Ascending aorta (tissue), 2 donors: Measurements from ENCODE around the gene EXOC4. TPM values are rescaled to one million over a fixed set of nuclear protein-coding genes. Genes with fewer than 3 reads are reported as not detected.

Source experiments
- DNase-seq, 2 donors: peaks; one replicate each; pipeline ENCODE4 v3.0.0-alpha.2; 2019; ENCODE audit warnings: low spot score in 2 of 2
- H3K27ac ChIP-seq, 2 donors: fragments of 200-600 bp; sonication (generic); one replicate each; pipeline ENCODE4 v1.5.1; 2016 to 2017; ENCODE audit warnings: mild to moderate bottlenecking in 1 of 2
- H3K27me3 ChIP-seq: fragments of 200-600 bp; sonication (generic); one replicate; pipeline ENCODE4 v1.5.1; 2017
- H3K36me3 ChIP-seq, 2 donors: fragments of 200-600 bp; sonication (generic); one replicate each; pipeline ENCODE4 v1.5.1; 2016
- H3K4me1 ChIP-seq, 2 donors: fragments of 200-600 bp; sonication (generic); one replicate each; pipeline ENCODE4 v1.5.1; 2016 to 2017; ENCODE audit warnings: mild to moderate bottlenecking in 1 of 2
- H3K4me3 ChIP-seq, 2 donors: fragments of 200-600 bp; sonication (generic); one replicate each; pipeline ENCODE4 v1.5.1; 2016 to 2017; ENCODE audit warnings: mild to moderate bottlenecking in 1 of 2
- H3K9me3 ChIP-seq, 2 donors: fragments of 200-600 bp; sonication (generic); one replicate each; pipeline ENCODE4 v1.5.1; 2016
- intact Hi-C: fragments of 100-400 bp; cut with DNase I; formaldehyde crosslinking; loops from one replicate; pipeline ENCODE4 v1.15.1; 2023
- total RNA-seq: library from RNA; depleted of rRNA; stranded (reverse); fragments of >200 nt; gene quantifications from one replicate; pipeline ENCODE4 v1.1.0, GENCODE V29; 2016
- TF ChIP-seq, protein P1 (sequence below), 3 experiments: fragments of 200-600 bp in 2 of 3; fragments of 450-650 bp in 1 of 3; sonication (generic) in 2 of 3; IDR thresholded peaks; one replicate each; pipeline ENCODE4 v1.5.1; 2016 to 2019; ENCODE audit warnings: antibody characterized with exemption in 3 of 3, mild to moderate bottlenecking in 1 of 3, moderate library complexity in 1 of 3

The EXOC4 gene
- total RNA-seq, 1 donor from 2014 or later: 27.1 TPM

DNA sequence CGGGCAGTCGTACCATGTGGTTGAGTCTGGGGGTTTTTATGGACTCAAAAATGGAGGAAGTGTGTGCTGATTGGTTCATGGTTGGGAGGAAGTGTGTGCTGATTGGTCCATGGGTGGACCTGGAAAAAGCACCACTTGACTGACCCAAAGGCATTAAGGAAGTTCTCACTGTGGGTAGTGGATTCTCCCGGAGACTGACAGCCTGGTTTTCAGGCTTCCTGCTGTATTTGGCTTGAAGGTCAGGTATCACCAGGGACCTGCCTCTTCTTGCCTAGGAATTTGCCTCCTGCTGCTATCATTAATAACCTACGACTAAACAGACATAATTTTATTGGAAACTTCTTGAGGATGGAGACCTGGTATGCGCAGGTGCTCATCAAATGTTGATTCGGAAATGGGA lies 605.4 kb downstream of the EXOC4 start:
- TF ChIP-seq, protein P1, sequence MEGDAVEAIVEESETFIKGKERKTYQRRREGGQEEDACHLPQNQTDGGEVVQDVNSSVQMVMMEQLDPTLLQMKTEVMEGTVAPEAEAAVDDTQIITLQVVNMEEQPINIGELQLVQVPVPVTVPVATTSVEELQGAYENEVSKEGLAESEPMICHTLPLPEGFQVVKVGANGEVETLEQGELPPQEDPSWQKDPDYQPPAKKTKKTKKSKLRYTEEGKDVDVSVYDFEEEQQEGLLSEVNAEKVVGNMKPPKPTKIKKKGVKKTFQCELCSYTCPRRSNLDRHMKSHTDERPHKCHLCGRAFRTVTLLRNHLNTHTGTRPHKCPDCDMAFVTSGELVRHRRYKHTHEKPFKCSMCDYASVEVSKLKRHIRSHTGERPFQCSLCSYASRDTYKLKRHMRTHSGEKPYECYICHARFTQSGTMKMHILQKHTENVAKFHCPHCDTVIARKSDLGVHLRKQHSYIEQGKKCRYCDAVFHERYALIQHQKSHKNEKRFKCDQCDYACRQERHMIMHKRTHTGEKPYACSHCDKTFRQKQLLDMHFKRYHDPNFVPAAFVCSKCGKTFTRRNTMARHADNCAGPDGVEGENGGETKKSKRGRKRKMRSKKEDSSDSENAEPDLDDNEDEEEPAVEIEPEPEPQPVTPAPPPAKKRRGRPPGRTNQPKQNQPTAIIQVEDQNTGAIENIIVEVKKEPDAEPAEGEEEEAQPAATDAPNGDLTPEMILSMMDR (IDR thresholded peaks at IDR 0.05): no peak
- H3K27me3 ChIP-seq: no peaks in the 10 kb centered on the region
- H3K4me1 ChIP-seq: no peaks in the 10 kb centered on the region
- H3K9me3 ChIP-seq: no peaks in the 10 kb centered on the region
- H3K4me3 ChIP-seq: no peak overlapping the region
- intact Hi-C loops: no loop called here
- H3K36me3 ChIP-seq: no peaks in the 10 kb centered on the region
- H3K27ac ChIP-seq: no peak overlapping the region
- DNase-seq: no peak

DNA sequence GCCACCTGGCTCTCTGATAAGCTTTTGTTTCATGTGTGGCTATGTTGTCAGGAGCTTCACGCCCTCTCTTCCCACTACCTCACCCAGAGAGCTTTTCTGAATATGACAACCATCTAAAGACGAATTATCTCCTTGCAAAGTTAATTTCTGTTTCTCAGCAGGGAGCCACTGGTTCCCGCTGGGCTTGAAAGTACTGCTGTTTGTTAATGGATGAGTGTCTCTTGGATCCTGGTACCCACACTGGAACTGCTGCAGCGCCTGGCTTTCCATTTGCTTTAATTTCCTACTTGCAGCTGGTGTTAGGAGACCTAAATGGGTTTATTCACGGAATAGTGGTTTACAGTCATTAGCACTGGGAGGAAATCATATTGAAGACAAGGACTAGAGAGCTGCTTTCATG lies 606.4 kb downstream of the EXOC4 start:
- Histone ChIP-seq H3K9me3 (no peaks in the 10 kb centered on the region), H3K4me3 (no peak overlapping the region), H3K36me3 (no peaks in the 10 kb centered on the region), H3K27ac (no peak overlapping the region), H3K4me1 (no peaks in the 10 kb centered on the region), H3K27me3 (no peaks in the 10 kb centered on the region)
- TF ChIP-seq, protein P1 (IDR thresholded peaks at IDR 0.05): no peak
- intact Hi-C loops: no loop called here
- no peak for DNase-seq

DNA sequence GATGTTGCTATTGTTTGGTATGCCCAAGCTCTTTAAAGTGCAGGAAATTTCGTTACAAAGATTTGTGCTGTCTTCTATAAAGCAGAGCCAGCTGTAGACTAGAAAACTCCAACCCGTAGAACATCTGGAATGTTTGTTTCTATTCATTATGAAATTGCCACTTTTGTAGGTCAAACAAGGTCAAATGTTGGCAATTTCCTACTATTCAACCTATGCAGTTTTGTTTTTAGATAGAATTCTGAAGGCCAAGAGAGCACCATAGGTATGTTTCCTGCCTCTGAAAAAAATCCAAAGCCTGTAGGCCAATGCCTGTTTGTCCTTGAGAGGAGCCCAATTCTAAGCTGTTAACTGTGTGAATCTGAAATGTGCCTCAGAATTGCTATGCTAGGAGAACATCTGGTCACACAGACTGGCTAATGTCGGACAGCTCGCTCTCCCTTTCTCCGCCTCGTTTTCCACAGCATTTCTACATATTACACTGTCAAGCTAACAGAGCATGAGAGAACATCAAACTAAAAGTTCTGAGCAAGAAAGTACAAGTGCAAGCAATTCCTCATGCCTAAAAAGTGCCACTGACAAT lies 607.1 kb downstream of the EXOC4 start:
- Histone ChIP-seq H3K27ac (no peak overlapping the region), H3K4me1 (no peaks in the 10 kb centered on the region), H3K9me3 (no peaks in the 10 kb centered on the region), H3K27me3 (no peaks in the 10 kb centered on the region), H3K36me3 (no peaks in the 10 kb centered on the region), H3K4me3 (no peak overlapping the region)
- TF ChIP-seq, protein P1 (IDR thresholded peaks at IDR 0.05): no peak
- no peak for DNase-seq
- intact Hi-C loops: no loop called here

DNA sequence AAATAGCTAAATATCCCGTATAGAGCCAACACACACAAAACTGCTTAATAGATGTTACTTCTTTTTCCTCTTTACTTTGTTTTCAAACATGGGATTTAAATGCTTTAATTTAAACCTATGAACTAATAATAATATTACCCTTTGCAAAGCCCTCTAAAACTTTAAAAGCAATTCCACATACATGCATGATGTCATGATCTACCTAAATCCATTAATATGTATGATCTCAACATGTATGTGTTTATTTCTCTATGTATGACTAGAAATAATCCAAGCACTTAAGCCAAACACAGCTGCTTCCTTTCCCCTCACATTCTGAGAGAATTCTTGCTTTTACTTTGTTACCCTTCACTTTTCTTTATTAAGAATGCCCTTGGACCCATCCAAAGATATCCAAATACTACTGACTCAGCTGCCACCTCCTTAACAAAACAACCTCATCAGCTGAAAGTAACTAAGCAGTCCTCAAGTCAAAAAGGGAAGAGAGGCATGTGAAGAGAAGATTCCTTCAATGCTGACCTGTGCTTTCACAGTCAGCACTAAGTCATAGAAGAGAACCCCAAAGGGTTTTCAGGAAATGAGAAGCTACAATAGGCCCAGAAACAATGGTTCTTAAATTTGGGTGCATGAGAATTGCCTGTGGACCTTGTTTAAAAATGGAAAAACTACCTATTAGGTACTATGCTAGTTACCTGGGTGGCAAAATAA lies 607.9 kb downstream of the EXOC4 start:
- Histone ChIP-seq H3K4me3 (no peak overlapping the region), H3K36me3 (no peaks in the 10 kb centered on the region), H3K4me1 (no peaks in the 10 kb centered on the region), H3K27me3 (no peaks in the 10 kb centered on the region), H3K27ac (no peak overlapping the region), H3K9me3 (no peaks in the 10 kb centered on the region)
- no peak for DNase-seq
- TF ChIP-seq, protein P1 (IDR thresholded peaks at IDR 0.05): no peak
- intact Hi-C loops: no loop called here

DNA sequence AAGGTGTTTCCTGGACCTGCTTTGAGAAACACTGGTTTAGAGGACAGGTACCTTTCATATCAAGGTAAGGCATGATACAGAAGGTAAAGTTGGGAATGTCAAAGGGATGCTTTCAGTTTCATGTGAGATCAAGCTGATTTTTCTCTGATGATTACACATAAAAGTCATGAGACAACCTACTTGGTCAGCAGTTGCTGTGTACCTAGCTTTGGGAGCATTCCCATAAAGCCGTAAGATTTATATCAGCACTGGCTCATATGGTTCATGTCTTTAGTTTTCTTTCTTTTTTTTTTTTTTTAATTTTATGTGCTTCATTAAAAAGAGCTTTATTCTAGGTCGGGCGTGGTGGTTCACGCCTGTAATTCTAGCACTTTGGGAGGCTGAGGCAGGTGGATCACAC lies 609.0 kb downstream of the EXOC4 start:
- H3K27me3 ChIP-seq: no peaks in the 10 kb centered on the region
- TF ChIP-seq, protein P1 (IDR thresholded peaks at IDR 0.05): no peak
- intact Hi-C loops: no loop called here
- DNase-seq: no peak
- H3K9me3 ChIP-seq: no peaks in the 10 kb centered on the region
- H3K36me3 ChIP-seq: no peaks in the 10 kb centered on the region
- H3K4me3 ChIP-seq: no peak overlapping the region
- no peaks in the 10 kb centered on the region for H3K4me1 ChIP-seq
- no peak overlapping the region for H3K27ac ChIP-seq
